Measurements from ENCODE around the gene CRNKL1.

The CRNKL1 gene

GRCh38 chr20:20060234-20060998 lies 8.2 kb upstream of the CRNKL1 start:
- no peak for DNase-seq

DNA sequence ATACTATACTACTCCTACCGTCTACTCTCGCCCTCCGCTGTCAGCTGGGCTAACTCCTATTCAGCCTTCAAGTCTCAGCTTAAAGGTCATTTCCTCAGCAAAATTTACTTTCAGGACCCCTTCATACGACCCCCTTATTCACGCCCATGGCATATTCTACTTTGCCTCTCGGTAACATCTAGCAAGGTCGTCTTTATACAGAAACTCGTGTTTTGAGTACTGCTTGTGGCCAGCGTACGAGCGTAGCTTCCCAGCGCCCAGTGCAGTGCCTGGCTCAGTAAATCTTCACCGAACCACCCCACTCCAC lies 546 bp downstream of the CRNKL1 start:
- no peak for DNase-seq

DNA sequence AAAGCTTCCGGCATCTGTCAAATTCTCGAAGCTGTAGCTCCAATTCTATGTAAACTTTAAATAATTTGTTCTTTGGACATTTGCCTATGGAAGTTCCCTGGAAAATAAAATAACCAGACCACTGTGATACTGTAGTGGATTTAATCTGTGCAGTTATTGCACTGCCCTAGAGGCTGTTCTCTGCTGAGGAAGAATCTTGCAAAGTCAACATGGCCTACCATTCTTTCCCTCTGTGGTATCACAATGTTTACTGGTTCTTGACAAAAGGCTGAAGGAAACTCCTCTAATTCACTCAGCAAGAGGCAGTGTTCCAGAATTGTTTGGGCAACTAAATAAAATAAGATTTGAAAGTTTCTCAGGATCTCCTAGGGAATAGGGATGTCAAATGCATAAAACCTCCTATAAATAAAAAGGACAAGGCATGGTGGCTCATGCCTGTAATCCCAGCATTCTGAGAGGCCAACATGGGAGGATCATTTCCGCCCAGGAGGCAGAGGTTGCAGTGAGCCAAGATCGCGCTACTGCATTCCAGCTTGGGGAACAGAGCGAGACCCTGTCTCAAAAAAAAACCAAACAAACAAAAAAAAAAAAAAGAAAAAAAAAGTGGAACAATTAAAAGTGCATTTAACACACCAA lies 12.4 kb downstream of the CRNKL1 start:
- no peak for DNase-seq

DNA sequence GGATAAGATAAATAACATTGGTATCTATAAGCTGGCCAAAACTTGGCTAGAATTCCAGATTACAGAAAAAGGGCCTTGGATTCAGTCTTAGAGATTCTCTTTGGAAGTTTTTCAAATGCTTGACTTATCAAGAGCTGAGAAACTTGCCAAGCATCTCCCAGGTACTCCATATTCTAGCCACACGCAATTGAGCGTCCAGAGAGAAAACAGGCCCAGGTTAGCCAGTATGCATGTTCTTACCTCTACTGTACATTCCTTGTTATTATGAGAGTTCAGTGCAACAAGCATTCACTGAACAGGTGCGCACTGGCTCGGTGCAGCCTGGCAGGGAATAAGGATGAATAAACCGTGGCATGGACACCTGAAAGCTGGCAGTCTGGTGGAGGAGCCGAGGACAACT lies 13.7 kb downstream of the CRNKL1 start:
- DNase-seq: no peak

DNA sequence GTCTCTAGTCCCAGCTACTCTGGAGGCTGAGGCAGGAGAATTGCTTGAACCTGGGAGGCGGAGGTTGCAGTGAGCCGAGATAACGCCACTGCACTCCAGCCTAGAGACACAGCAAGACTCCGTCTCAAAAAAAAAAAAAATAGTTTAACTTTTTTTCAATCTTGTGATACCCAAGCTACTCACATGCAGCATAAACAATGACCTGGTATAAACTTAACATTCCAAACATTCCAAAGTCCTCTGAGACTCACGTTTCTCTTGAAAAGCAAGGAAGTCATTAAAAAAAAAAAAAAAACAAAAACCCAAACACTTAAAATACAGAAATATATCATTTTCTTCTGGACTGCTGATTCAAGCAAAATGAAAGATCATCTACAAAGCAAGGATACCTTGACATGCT lies 14.3 kb downstream of the CRNKL1 start:
- no peak for DNase-seq

- DNase-seq: no peak
Measured at GRCh38 chr20:20036756-20037155, 15.5 kb downstream of the CRNKL1 start.

GRCh38 chr20:20034486-20034885 lies 17.8 kb downstream of the CRNKL1 start:
- no peak for DNase-seq

GRCh38 chr20:20031790-20032189 lies 20.5 kb downstream of the CRNKL1 start:
- no peak for DNase-seq

- DNase-seq: no peak
Measured at GRCh38 chr20:20027284-20027683, 25.0 kb downstream of the CRNKL1 start.

GRCh38 chr20:20024942-20025341 lies 27.3 kb downstream of the CRNKL1 start:
- no peak for DNase-seq

DNA sequence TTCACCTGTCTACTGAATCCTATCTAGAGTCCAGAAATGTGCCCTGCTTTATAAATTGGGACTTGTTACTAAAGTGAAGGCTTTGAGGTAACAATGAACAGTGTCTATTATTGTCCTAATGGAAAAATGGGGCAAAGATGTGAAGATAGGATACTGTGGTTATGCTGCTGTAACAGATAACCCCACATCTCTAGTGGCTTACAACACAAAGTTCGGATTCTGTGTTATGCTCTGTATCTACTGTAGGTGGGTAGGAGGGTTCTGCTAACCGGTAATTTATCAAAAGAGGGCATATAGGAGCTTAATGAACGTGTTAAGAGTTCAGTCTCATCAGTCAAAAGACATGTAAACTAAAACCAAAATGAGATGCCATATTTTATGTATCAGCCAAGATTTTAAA lies 28.9 kb downstream of the CRNKL1 start:
- DNase-seq: no peak

DNA sequence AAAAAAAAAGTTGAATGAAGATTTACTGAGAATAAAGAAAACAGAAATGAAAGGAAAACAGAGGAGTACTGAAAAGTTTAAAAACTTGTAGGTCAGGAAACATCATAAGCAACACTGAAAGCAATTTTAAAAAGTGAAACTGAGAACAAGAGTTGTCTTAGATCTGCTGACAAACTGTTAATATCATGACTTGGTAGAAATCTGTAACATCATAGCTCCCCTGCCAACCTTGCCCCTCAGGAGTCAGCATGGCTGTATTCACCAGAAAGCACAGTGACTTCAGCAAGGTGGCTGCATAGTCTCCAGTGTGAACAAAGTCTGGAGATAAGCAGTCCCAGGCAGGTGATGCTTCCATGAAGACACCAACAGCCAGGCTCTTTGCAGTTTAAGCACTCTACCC lies 29.8 kb downstream of the CRNKL1 start:
- DNase-seq: no peak

DNA sequence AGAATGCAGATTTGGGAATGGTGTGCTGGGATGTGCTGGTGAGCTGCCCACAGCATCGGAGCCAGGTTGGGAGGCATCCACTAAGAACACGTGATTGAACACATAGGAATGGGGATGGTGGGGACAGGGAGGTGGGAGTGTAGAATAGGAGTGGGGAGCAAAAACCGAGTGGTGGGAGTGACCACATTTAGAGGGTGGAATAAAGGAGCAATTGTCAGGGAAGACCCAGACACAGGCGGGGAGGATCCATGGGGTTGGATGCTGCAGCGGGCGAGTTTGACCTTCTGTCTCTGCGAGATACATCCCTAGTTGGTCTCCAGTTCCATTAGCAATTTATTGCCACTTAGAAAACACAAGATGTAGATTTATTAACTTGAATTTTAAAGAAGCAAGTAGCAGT lies 30.4 kb downstream of the CRNKL1 start:
- no peak for DNase-seq

DNA sequence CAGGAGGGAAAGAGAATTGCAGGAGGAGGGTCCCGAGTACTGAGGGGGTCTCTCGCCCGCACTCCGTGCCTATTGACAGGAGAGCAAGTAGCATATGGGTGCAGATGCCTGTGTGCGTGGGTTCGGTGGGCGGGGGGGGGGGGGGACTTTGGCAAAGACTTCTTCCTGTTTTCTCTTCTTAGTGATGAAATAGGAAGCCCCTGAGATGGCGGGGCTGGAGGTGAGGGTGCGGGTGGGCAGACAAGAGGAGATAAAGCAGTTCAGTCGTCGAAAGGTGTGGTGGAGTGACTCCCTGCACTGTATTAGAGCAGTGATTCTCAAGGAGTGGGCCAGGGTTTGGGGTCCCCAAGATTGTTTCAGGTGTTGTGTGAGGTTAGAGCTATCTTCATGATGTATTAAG lies 31.4 kb downstream of the CRNKL1 start:
- no peak for DNase-seq

GRCh38 chr20:20019123-20019522 lies 33.1 kb downstream of the CRNKL1 start:
- DNase-seq: no peak

- no peak for DNase-seq
Measured at GRCh38 chr20:20018366-20018765, 33.9 kb downstream of the CRNKL1 start.

- peak; percentile 19 for DNase-seq
Measured at GRCh38 chr20:20017844-20018185, 34.5 kb downstream of the CRNKL1 start.

DNA sequence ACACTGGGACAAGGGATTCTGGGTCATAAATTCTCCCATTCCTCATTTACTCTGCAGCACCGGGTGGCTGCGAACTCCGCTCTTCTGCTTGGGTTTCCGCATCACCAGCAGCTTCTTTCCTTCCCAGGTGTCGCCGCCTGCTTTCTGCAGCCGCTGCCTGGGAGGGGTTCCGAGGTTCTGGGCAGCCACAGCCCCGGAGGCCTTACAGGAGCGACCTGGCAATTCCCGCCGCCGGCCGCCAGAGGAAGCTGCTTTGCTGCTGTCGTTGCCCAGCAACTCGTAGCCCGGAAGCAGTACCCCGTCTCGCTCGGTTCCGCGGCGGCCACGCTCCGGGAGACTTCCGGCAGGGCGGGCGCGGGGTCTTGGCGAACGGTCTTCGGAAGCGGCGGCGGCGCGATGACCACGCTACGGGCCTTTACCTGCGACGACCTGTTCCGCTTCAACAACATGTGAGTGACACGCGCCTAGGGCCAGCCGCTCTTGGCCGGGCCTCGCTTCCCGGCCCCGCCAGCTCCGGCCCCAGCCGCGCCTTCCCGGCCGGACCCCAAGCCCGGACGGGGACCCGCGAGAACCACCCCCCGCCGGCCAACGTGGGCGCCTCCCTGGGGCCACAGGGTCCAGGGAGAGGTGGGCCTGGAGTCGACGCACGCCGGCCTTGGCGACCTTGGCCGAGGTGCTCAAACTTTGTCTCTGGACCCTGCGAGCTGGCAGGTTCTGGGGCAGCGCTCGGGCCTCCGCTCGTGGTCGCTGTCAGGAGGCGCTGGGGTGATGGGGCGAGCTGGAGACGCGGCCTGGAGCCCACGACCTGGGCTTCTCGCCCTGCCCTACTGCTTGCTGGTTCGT lies 35.0 kb downstream of the CRNKL1 start, which contains the start of gene NAA20:
Gene NAA20 (plus strand): TSS at position 362 of the 843 bp plus-strand sequence. CDS start 35 bp downstream, at position 397.
- DNase-seq: peak; percentile 93

- DNase-seq: no peak
Measured at GRCh38 chr20:20014659-20015058, 37.6 kb downstream of the CRNKL1 start.

GRCh38 chr20:20012541-20012940 lies 39.7 kb downstream of the CRNKL1 start:
- DNase-seq: no peak

GRCh38 chr20:20010639-20011500 lies 41.4 kb downstream of the CRNKL1 start:
- DNase-seq: no peak

DNA sequence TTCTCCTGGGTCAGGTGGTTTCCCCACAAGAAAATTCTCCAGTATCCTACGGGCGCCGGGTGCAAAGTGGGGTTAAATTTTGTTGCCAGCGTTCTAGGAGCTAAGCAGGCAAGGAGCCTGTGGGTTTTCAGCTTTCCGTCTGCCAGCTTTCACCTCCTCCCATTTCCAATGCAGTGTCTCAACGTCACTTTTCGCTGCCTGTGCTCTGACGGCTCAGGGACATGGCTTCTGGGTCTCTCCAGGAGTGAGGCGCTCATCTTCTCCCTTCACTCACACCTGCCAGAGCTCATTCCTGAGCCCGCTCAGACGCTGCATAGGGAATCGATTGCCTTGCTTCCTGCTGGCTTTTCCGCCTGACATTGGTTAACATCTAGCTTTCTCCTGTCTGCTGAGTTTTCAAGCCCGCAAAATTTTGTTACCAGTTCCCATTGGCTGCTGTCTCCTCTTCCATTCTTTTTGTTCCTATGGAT lies 42.4 kb downstream of the CRNKL1 start:
- DNase-seq: no peak

GRCh38 chr20:20005342-20005741 lies 46.9 kb downstream of the CRNKL1 start:
- DNase-seq: no peak

Measured in stimulated activated CD4-positive, alpha-beta T cell treated with anti-CD3 and anti-CD28 coated beads, Interleukin-4, amount 100 ng/mL, for 24 hours (primary cell).